ENCODE results near the gene GJD2.

DNA sequence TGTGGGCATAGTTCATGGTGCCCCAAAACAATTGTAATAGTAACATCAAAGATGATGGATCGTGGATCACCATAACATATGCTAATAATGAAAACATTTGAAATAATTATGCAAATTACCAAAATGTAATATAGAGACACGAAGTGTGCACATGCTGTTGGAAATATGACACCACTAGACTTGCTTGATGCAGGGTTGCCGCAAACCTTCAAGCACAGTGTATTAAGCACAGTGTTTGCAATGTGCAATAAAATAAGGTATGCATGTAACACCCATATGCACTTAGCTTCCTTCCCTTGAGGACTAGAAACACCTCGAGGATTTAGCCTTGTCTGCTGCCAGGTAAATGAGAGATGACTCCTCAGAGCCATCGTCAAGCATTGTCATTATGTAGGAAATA is 10.9 kb upstream of the GJD2 start:
- no peak for TF ChIP-seq YY1 (IDR thresholded peaks at IDR 0.05; ENCODE audit: insufficient read depth, insufficient read length)
- TF ChIP-seq ZNF274 (IDR thresholded peaks at IDR 0.05; ENCODE audit: low read depth, low read length) = no peak

Data from NT2/D1 (cell line).